ENCODE data around the gene ARHGEF1.
"Not testable (repeated sequence)": the region's sequence is repeated elsewhere in the genome, so short reads cannot be mapped to it uniquely, and the experiment has no call there.

Gene ARHGEF1

GRCh38 chr19:41930926-41931592 lies 48.1 kb downstream of the ARHGEF1 start:
- DNase-seq (ENCODE audit: low read depth in 2 of 2): no peak

- no peak for DNase-seq (ENCODE audit: low read depth in 2 of 2)
Measured at GRCh38 chr19:41932259-41932719, 49.3 kb downstream of the ARHGEF1 start.

- DNase-seq (ENCODE audit: low read depth in 2 of 2): no peak
Measured at GRCh38 chr19:41932720-41933332, 49.8 kb downstream of the ARHGEF1 start.

- DNase-seq (ENCODE audit: low read depth in 2 of 2): no peak
Measured at GRCh38 chr19:41933693-41934426, 50.9 kb downstream of the ARHGEF1 start.

- DNase-seq (ENCODE audit: low read depth in 2 of 2): peak; percentile 63 to 73
Measured at GRCh38 chr19:41934849-41935374, 51.9 kb downstream of the ARHGEF1 start.

GRCh38 chr19:41935760-41936415 lies 52.9 kb downstream of the ARHGEF1 start:
- no peak for DNase-seq (ENCODE audit: low read depth in 2 of 2)

GRCh38 chr19:41936416-41936850 lies 53.4 kb downstream of the ARHGEF1 start:
- DNase-seq (ENCODE audit: low read depth in 2 of 2): no peak

GRCh38 chr19:41936961-41937360 lies 54.0 kb downstream of the ARHGEF1 start:
- no peak for DNase-seq (ENCODE audit: low read depth in 2 of 2)

GRCh38 chr19:41937525-41938468 lies 54.8 kb downstream of the ARHGEF1 start:
- DNase-seq (ENCODE audit: low read depth in 2 of 2): no peak

GRCh38 chr19:41939209-41939608 lies 56.2 kb downstream of the ARHGEF1 start:
- not testable (repeated sequence) for DNase-seq (ENCODE audit: low read depth in 2 of 2)

GRCh38 chr19:41939861-41940730 lies 57.1 kb downstream of the ARHGEF1 start:
- DNase-seq (ENCODE audit: low read depth in 2 of 2): peak; percentile 51 to 52

GRCh38 chr19:41940731-41941409 lies 57.9 kb downstream of the ARHGEF1 start:
- no peak for DNase-seq (ENCODE audit: low read depth in 2 of 2)

GRCh38 chr19:41941410-41942202 lies 58.6 kb downstream of the ARHGEF1 start:
- DNase-seq (ENCODE audit: low read depth in 2 of 2): no peak

- no peak for DNase-seq (ENCODE audit: low read depth in 2 of 2)
Measured at GRCh38 chr19:41944336-41944735, 61.4 kb downstream of the ARHGEF1 start.

- peak; percentile 59 to 75 for DNase-seq (ENCODE audit: low read depth in 2 of 2)
Measured at GRCh38 chr19:41945135-41945766, 62.3 kb downstream of the ARHGEF1 start.

GRCh38 chr19:41947091-41947490 lies 64.1 kb downstream of the ARHGEF1 start:
- no peak for DNase-seq (ENCODE audit: low read depth in 2 of 2)

- peak; percentile 90 to 94 for DNase-seq (ENCODE audit: low read depth in 2 of 2)
Measured at GRCh38 chr19:41951686-41952172, 68.7 kb downstream of the ARHGEF1 start.

- DNase-seq (ENCODE audit: low read depth in 2 of 2): no peak
Measured at GRCh38 chr19:41955521-41955920, 72.5 kb downstream of the ARHGEF1 start.

Data from stimulated activated CD4-positive, alpha-beta T cell treated with anti-CD3 and anti-CD28 coated beads, Interleukin-1b, Interleukin-23, amount 100 ng/mL, for 4 hours (primary cell).